Subcutaneous adipose tissue (tissue), 4 donors: ENCODE data around the gene ANKK1. TPM values are rescaled to one million over a fixed set of nuclear protein-coding genes. Genes with fewer than 3 reads are reported as not detected.

Experiments
- CTCF ChIP-seq: fragments of 450-650 bp; IDR thresholded peaks from one replicate; pipeline ENCODE4 v1.5.1; 2016; ENCODE audit warnings: low read depth, mild to moderate bottlenecking, control low read depth, antibody characterized with exemption, moderate library complexity
- total RNA-seq, 4 donors: library from RNA; depleted of rRNA; stranded (reverse); fragments of >200 nt; gene quantifications; one replicate each; pipeline ENCODE4 v1.1.0, GENCODE V29; 2016

ANKK1 gene
- total RNA-seq, 4 donors from 2014 or later = 0.57 to 0.66 TPM; not detected in 2

GRCh38 chr11:113377681-113378412 is 9.7 kb upstream of the ANKK1 start:
- no peak for TF ChIP-seq CTCF

- TF ChIP-seq CTCF = no peak
Observed at GRCh38 chr11:113378692-113379091, 8.9 kb upstream of the ANKK1 start.

GRCh38 chr11:113382121-113382520 is 5.5 kb upstream of the ANKK1 start:
- TF ChIP-seq CTCF = no peak

- TF ChIP-seq CTCF = no peak
Observed at GRCh38 chr11:113384551-113384950, 3.0 kb upstream of the ANKK1 start.

- no peak for TF ChIP-seq CTCF
Observed at GRCh38 chr11:113385749-113386148, 1.8 kb upstream of the ANKK1 start.

- TF ChIP-seq CTCF = no peak
Observed at GRCh38 chr11:113386866-113387265, 713 bp upstream of the ANKK1 start.

- no peak for TF ChIP-seq CTCF
Observed at GRCh38 chr11:113389272-113389671, 1.7 kb downstream of the ANKK1 start.
